Measurements from ENCODE around the gene PCNA. TPM values are rescaled to one million over a fixed set of nuclear protein-coding genes. Genes with fewer than 3 reads are reported as not detected.
A peak's percentile ranks its signal among the peaks of the same experiment; 100 is the strongest.

The PCNA gene
- total RNA-seq, 1 donor from 2014 or later, result 35.5 TPM

- H3K9me3 ChIP-seq (ENCODE audit: control insufficient read depth in 3 of 3, low read length in 3 of 3), result no peaks in the 10 kb centered on the region
- H3K27me3 ChIP-seq (ENCODE audit: control insufficient read depth in 3 of 3, insufficient read depth in 3 of 3, low read length in 3 of 3), result no peaks in the 10 kb centered on the region
- H3K36me3 ChIP-seq (ENCODE audit: control insufficient read depth in 3 of 3, insufficient read depth in 3 of 3, low read length in 3 of 3), result no peaks in the 10 kb centered on the region
- H3K4me3 ChIP-seq (ENCODE audit: low read length in 3 of 3), result no peak overlapping the region
- H3K4me1 ChIP-seq (ENCODE audit: control insufficient read depth in 3 of 3, insufficient read depth in 3 of 3, low read length in 3 of 3), result peaks cover 29 to 48% (median 37%) of the 10 kb centered on the region in 3 donors
- no peak overlapping the region for H3K9ac ChIP-seq (ENCODE audit: low read depth in 1 of 3, low read length in 3 of 3)
- H3K27ac ChIP-seq (ENCODE audit: low read depth, low read length), result no peak overlapping the region
These were observed 34.8 kb upstream of the PCNA start for GRCh38 chr20:5154543-5154925.

GRCh38 chr20:5153612-5154542, 34.1 kb upstream of the PCNA start:
- Histone ChIP-seq H3K36me3 (ENCODE audit: control insufficient read depth in 3 of 3, insufficient read depth in 3 of 3, low read length in 3 of 3) (no peaks in the 10 kb centered on the region), H3K4me3 (ENCODE audit: low read length in 3 of 3) (no peak overlapping the region), H3K9me3 (ENCODE audit: control insufficient read depth in 3 of 3, low read length in 3 of 3) (no peaks in the 10 kb centered on the region), H3K9ac (ENCODE audit: low read depth in 1 of 3, low read length in 3 of 3) (no peak overlapping the region), H3K27me3 (ENCODE audit: control insufficient read depth in 3 of 3, insufficient read depth in 3 of 3, low read length in 3 of 3) (no peaks in the 10 kb centered on the region), H3K4me1 (ENCODE audit: control insufficient read depth in 3 of 3, insufficient read depth in 3 of 3, low read length in 3 of 3) (peaks cover 34 to 48% (median 39%) of the 10 kb centered on the region in 3 donors), H3K27ac (ENCODE audit: low read depth, low read length) (no peak overlapping the region)

- H3K27ac ChIP-seq (ENCODE audit: low read depth, low read length), result no peak overlapping the region
- H3K4me1 ChIP-seq (ENCODE audit: control insufficient read depth in 3 of 3, insufficient read depth in 3 of 3, low read length in 3 of 3), result peaks cover 41 to 54% (median 43%) of the 10 kb centered on the region in 3 donors
- no peaks in the 10 kb centered on the region for H3K36me3 ChIP-seq (ENCODE audit: control insufficient read depth in 3 of 3, insufficient read depth in 3 of 3, low read length in 3 of 3)
- H3K27me3 ChIP-seq (ENCODE audit: control insufficient read depth in 3 of 3, insufficient read depth in 3 of 3, low read length in 3 of 3), result no peaks in the 10 kb centered on the region
- H3K9me3 ChIP-seq (ENCODE audit: control insufficient read depth in 3 of 3, low read length in 3 of 3), result no peaks in the 10 kb centered on the region
- no peak overlapping the region for H3K9ac ChIP-seq (ENCODE audit: low read depth in 1 of 3, low read length in 3 of 3)
- H3K4me3 ChIP-seq (ENCODE audit: low read length in 3 of 3), result no peak overlapping the region
These were observed 33.4 kb upstream of the PCNA start for GRCh38 chr20:5153152-5153467.

GRCh38 chr20:5150226-5151076, 30.7 kb upstream of the PCNA start:
- Histone ChIP-seq H3K9ac (ENCODE audit: low read depth in 1 of 3, low read length in 3 of 3) (peak overlapping the region in 1 of 3 donors; percentile 1), H3K4me1 (ENCODE audit: control insufficient read depth in 3 of 3, insufficient read depth in 3 of 3, low read length in 3 of 3) (peaks cover 39 to 56% (median 49%) of the 10 kb centered on the region in 3 donors), H3K27ac (ENCODE audit: low read depth, low read length) (peak overlapping the region; percentile 79)

GRCh38 chr20:5149892-5150225, 30.1 kb upstream of the PCNA start:
- Histone ChIP-seq H3K4me1 (ENCODE audit: control insufficient read depth in 3 of 3, insufficient read depth in 3 of 3, low read length in 3 of 3) (peaks cover 44 to 56% (median 45%) of the 10 kb centered on the region in 3 donors), H3K9me3 (ENCODE audit: control insufficient read depth in 3 of 3, low read length in 3 of 3) (no peaks in the 10 kb centered on the region), H3K9ac (ENCODE audit: low read depth in 1 of 3, low read length in 3 of 3) (no peak overlapping the region), H3K27me3 (ENCODE audit: control insufficient read depth in 3 of 3, insufficient read depth in 3 of 3, low read length in 3 of 3) (no peaks in the 10 kb centered on the region), H3K27ac (ENCODE audit: low read depth, low read length) (peak overlapping the region; percentile 79), H3K4me3 (ENCODE audit: low read length in 3 of 3) (peak overlapping the region in 1 of 3 donors; percentile 1), H3K36me3 (ENCODE audit: control insufficient read depth in 3 of 3, insufficient read depth in 3 of 3, low read length in 3 of 3) (no peaks in the 10 kb centered on the region)

More at GRCh38 chr20:5150226-5151076, 30.7 kb upstream of the PCNA start:
- H3K27me3 ChIP-seq (ENCODE audit: control insufficient read depth in 3 of 3, insufficient read depth in 3 of 3, low read length in 3 of 3), result no peaks in the 10 kb centered on the region
- H3K4me3 ChIP-seq (ENCODE audit: low read length in 3 of 3), result peak overlapping the region in 2 of 3 donors; percentile 1 to 49
- H3K36me3 ChIP-seq (ENCODE audit: control insufficient read depth in 3 of 3, insufficient read depth in 3 of 3, low read length in 3 of 3), result no peaks in the 10 kb centered on the region
- H3K9me3 ChIP-seq (ENCODE audit: control insufficient read depth in 3 of 3, low read length in 3 of 3), result no peaks in the 10 kb centered on the region

GRCh38 chr20:5148581-5148980, 28.8 kb upstream of the PCNA start:
- no peaks in the 10 kb centered on the region for H3K9me3 ChIP-seq (ENCODE audit: control insufficient read depth in 3 of 3, low read length in 3 of 3)
- no peaks in the 10 kb centered on the region for H3K27me3 ChIP-seq (ENCODE audit: control insufficient read depth in 3 of 3, insufficient read depth in 3 of 3, low read length in 3 of 3)
- H3K4me3 ChIP-seq (ENCODE audit: low read length in 3 of 3), result no peak overlapping the region
- H3K27ac ChIP-seq (ENCODE audit: low read depth, low read length), result no peak overlapping the region
- H3K9ac ChIP-seq (ENCODE audit: low read depth in 1 of 3, low read length in 3 of 3), result no peak overlapping the region
- H3K36me3 ChIP-seq (ENCODE audit: control insufficient read depth in 3 of 3, insufficient read depth in 3 of 3, low read length in 3 of 3), result no peaks in the 10 kb centered on the region
- H3K4me1 ChIP-seq (ENCODE audit: control insufficient read depth in 3 of 3, insufficient read depth in 3 of 3, low read length in 3 of 3), result peaks cover 43 to 51% (median 48%) of the 10 kb centered on the region in 3 donors

- Histone ChIP-seq H3K9me3 (ENCODE audit: control insufficient read depth in 3 of 3, low read length in 3 of 3) (no peaks in the 10 kb centered on the region), H3K27me3 (ENCODE audit: control insufficient read depth in 3 of 3, insufficient read depth in 3 of 3, low read length in 3 of 3) (no peaks in the 10 kb centered on the region), H3K4me1 (ENCODE audit: control insufficient read depth in 3 of 3, insufficient read depth in 3 of 3, low read length in 3 of 3) (peaks cover 38 to 57% (median 53%) of the 10 kb centered on the region in 3 donors), H3K27ac (ENCODE audit: low read depth, low read length) (no peak overlapping the region), H3K36me3 (ENCODE audit: control insufficient read depth in 3 of 3, insufficient read depth in 3 of 3, low read length in 3 of 3) (no peaks in the 10 kb centered on the region), H3K4me3 (ENCODE audit: low read length in 3 of 3) (no peak overlapping the region), H3K9ac (ENCODE audit: low read depth in 1 of 3, low read length in 3 of 3) (no peak overlapping the region)
These were observed 27.3 kb upstream of the PCNA start for GRCh38 chr20:5146871-5147592.

GRCh38 chr20:5146099-5146668, 26.4 kb upstream of the PCNA start:
- H3K27me3 ChIP-seq (ENCODE audit: control insufficient read depth in 3 of 3, insufficient read depth in 3 of 3, low read length in 3 of 3), result no peaks in the 10 kb centered on the region
- H3K9me3 ChIP-seq (ENCODE audit: control insufficient read depth in 3 of 3, low read length in 3 of 3), result no peaks in the 10 kb centered on the region
- H3K4me3 ChIP-seq (ENCODE audit: low read length in 3 of 3), result no peak overlapping the region
- H3K9ac ChIP-seq (ENCODE audit: low read depth in 1 of 3, low read length in 3 of 3), result no peak overlapping the region
- H3K27ac ChIP-seq (ENCODE audit: low read depth, low read length), result no peak overlapping the region
- H3K36me3 ChIP-seq (ENCODE audit: control insufficient read depth in 3 of 3, insufficient read depth in 3 of 3, low read length in 3 of 3), result no peaks in the 10 kb centered on the region
- H3K4me1 ChIP-seq (ENCODE audit: control insufficient read depth in 3 of 3, insufficient read depth in 3 of 3, low read length in 3 of 3), result peaks cover 38 to 63% (median 62%) of the 10 kb centered on the region in 3 donors

GRCh38 chr20:5145365-5146098, 25.8 kb upstream of the PCNA start:
- Histone ChIP-seq H3K27me3 (ENCODE audit: control insufficient read depth in 3 of 3, insufficient read depth in 3 of 3, low read length in 3 of 3) (no peaks in the 10 kb centered on the region), H3K36me3 (ENCODE audit: control insufficient read depth in 3 of 3, insufficient read depth in 3 of 3, low read length in 3 of 3) (no peaks in the 10 kb centered on the region), H3K9me3 (ENCODE audit: control insufficient read depth in 3 of 3, low read length in 3 of 3) (no peaks in the 10 kb centered on the region), H3K27ac (ENCODE audit: low read depth, low read length) (no peak overlapping the region), H3K9ac (ENCODE audit: low read depth in 1 of 3, low read length in 3 of 3) (no peak overlapping the region), H3K4me1 (ENCODE audit: control insufficient read depth in 3 of 3, insufficient read depth in 3 of 3, low read length in 3 of 3) (peaks cover 33 to 62% (median 59%) of the 10 kb centered on the region in 3 donors), H3K4me3 (ENCODE audit: low read length in 3 of 3) (no peak overlapping the region)

Measured in skeletal muscle tissue (tissue), 4 donors.